Hepatocyte (in vitro differentiated cells): ENCODE measurements around the gene IRAG1. TPM values are rescaled to one million over a fixed set of nuclear protein-coding genes. Genes with fewer than 3 reads are reported as not detected.
"Not testable (repeated sequence)": the region's sequence is repeated elsewhere in the genome, so short reads cannot be mapped to it uniquely, and the experiment has no call there.

ENCODE experiments used
- DNase-seq: peaks from one replicate; pipeline ENCODE4 v3.0.0-alpha.2; 2016; ENCODE audit warnings: low spot score
- H2AFZ ChIP-seq: fragments of 200-600 bp; sonication (generic); 2 replicates; pipeline ENCODE4 v1.6.0; 2016; ENCODE audit warnings: antibody characterized with exemption, mild to moderate bottlenecking
- H3K27ac ChIP-seq: fragments of 200-600 bp; sonication (generic); 2 replicates; pipeline ENCODE4 v1.5.1; 2016; ENCODE audit warnings: mild to moderate bottlenecking
- H3K27me3 ChIP-seq: fragments of 200-600 bp; sonication (generic); 2 replicates; pipeline ENCODE4 v1.6.1; 2016
- H3K36me3 ChIP-seq: fragments of 200-600 bp; sonication (generic); replicated peaks from 2 replicates; pipeline ENCODE4 v1.5.1; 2016; ENCODE audit warnings: low read depth; ENCODE audit not compliant: insufficient read depth
- H3K4me1 ChIP-seq: fragments of 200-600 bp; sonication (generic); 2 replicates; pipeline ENCODE4 v1.5.1; 2016; ENCODE audit warnings: mild to moderate bottlenecking, moderate library complexity; ENCODE audit not compliant: insufficient read depth
- H3K4me2 ChIP-seq: fragments of 200-600 bp; sonication (generic); 2 replicates; pipeline ENCODE4 v1.6.0; 2016
- H3K4me3 ChIP-seq: fragments of 200-600 bp; sonication (generic); 2 replicates; pipeline ENCODE4 v1.5.1; 2016; ENCODE audit warnings: mild to moderate bottlenecking
- H3K79me2 ChIP-seq: fragments of 200-600 bp; sonication (generic); 2 replicates; pipeline ENCODE4 v1.6.0; 2017; ENCODE audit warnings: mild to moderate bottlenecking
- H3K9me2 ChIP-seq: fragments of 200-600 bp; sonication (generic); replicated peaks from 2 replicates; pipeline ENCODE4 v1.6.0; 2017; ENCODE audit warnings: mild to moderate bottlenecking; ENCODE audit not compliant: insufficient read depth
- H3K9me3 ChIP-seq: fragments of 200-600 bp; sonication (generic); 2 replicates; pipeline ENCODE4 v1.5.1; 2016; ENCODE audit warnings: low read depth, mild to moderate bottlenecking
- H4K20me1 ChIP-seq: fragments of 200-600 bp; sonication (generic); 2 replicates; pipeline ENCODE4 v1.6.0; 2016; ENCODE audit warnings: mild to moderate bottlenecking; ENCODE audit not compliant: insufficient read depth, poor library complexity, severe bottlenecking
- CTCF ChIP-seq: fragments of 200-600 bp; sonication (generic); IDR thresholded peaks from 2 replicates; pipeline ENCODE4 v1.5.1; 2016; ENCODE audit warnings: antibody characterized with exemption, mild to moderate bottlenecking; ENCODE audit not compliant: poor library complexity
- EZH2 ChIP-seq: fragments of 200-600 bp; sonication (generic); IDR thresholded peaks from 2 replicates; pipeline ENCODE4 v1.6.1; 2016; ENCODE audit warnings: antibody characterized with exemption, mild to moderate bottlenecking, borderline replicate concordance
- EZH2phosphoT487 ChIP-seq: fragments of 200-600 bp; sonication (generic); IDR thresholded peaks from one replicate; pipeline ENCODE4 v1.6.1; 2018; ENCODE audit warnings: antibody characterized with exemption, mild to moderate bottlenecking, low read depth, moderate library complexity; ENCODE audit not compliant: unreplicated experiment, severe bottlenecking
- WGBS: methylation state at CpG from one replicate; pipeline ENCODE4 v1.1.6; 2016; ENCODE audit warnings: low lambda C conversion rate; ENCODE audit errors: missing lambda C conversion rate; 5-methylcytosine and 5-hydroxymethylcytosine counted together
- polyA plus RNA-seq: library from polyadenylated mRNA; unstranded; fragments of >200 nt; fragmentation: Nextera tagmentation; extraction: Ambion mirVana; gene quantifications from 2 replicates; pipeline ENCODE4 v1.2.1, GENCODE V29; 2016
- total RNA-seq: library from RNA; depleted of rRNA; stranded (reverse); fragments of >200 nt; gene quantifications from 2 replicates; pipeline ENCODE4 v1.2.3, GENCODE V29; 2014

The IRAG1 gene
- total and polyA plus RNA-seq, 2 experiments from 2014 or later = 3.1 to 5.7 TPM

DNA sequence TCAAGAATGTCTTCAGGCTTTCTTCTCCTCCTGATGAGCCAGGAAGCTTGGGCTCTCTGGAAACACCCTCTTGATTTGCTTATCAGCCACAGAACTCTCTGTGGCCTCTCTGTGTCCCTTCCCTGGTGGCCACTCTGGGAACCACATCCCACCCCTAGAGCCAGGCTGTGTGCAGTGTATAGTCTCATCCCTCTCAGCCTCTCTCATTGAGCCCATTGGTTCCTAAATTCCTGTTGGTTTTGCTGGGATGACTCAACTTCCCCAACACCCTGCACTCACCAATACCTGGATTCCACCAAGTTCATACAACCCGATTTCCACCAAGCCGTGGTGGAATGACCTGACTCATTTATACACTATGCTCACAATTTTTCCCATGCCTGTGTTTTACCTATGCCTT is 5.2 kb downstream of the IRAG1 start:
- H4K20me1 ChIP-seq = no peaks in the 10 kb centered on the region
- no peak overlapping the region for H2AFZ ChIP-seq
- H3K27me3 ChIP-seq = no peaks in the 10 kb centered on the region
- TF ChIP-seq EZH2 (no peak), CTCF (no peak), EZH2phosphoT487 (no peak)
- H3K36me3 ChIP-seq = no peaks in the 10 kb centered on the region
- no peak overlapping the region for H3K4me2 ChIP-seq
- DNase-seq = no peak
- H3K9me2 ChIP-seq = no peaks in the 10 kb centered on the region
- no peak overlapping the region for H3K4me3 ChIP-seq
- no peaks in the 10 kb centered on the region for H3K9me3 ChIP-seq
- no peaks in the 10 kb centered on the region for H3K79me2 ChIP-seq
- no peak overlapping the region for H3K27ac ChIP-seq
- WGBS = 94% methylated on average over 2 of the region's 2 CpGs
- H3K4me1 ChIP-seq = no peaks in the 10 kb centered on the region

GRCh38 chr11:10686311-10686710 is 7.2 kb downstream of the IRAG1 start:
- TF ChIP-seq CTCF (no peak), EZH2 (no peak)
- DNase-seq = no peak
- no peaks in the 10 kb centered on the region for H3K9me3 ChIP-seq
- no peaks in the 10 kb centered on the region for H3K27me3 ChIP-seq
- no peak overlapping the region for H3K27ac ChIP-seq
- H3K4me1 ChIP-seq = no peaks in the 10 kb centered on the region
- no peaks in the 10 kb centered on the region for H3K36me3 ChIP-seq
- H3K4me3 ChIP-seq = no peak overlapping the region
- H2AFZ ChIP-seq = no peak overlapping the region
- no peak overlapping the region for H3K4me2 ChIP-seq
- H3K9me2 ChIP-seq = no peaks in the 10 kb centered on the region
- 80% methylated on average over 1 of the region's 1 CpG for WGBS
- H3K79me2 ChIP-seq = no peaks in the 10 kb centered on the region
- H4K20me1 ChIP-seq = no peaks in the 10 kb centered on the region

- Histone ChIP-seq H3K4me2 (no peak overlapping the region), H3K4me3 (no peak overlapping the region), H3K27me3 (no peaks in the 10 kb centered on the region), H3K36me3 (no peaks in the 10 kb centered on the region), H3K9me2 (no peaks in the 10 kb centered on the region), H3K79me2 (no peaks in the 10 kb centered on the region), H2AFZ (no peak overlapping the region), H3K4me1 (no peaks in the 10 kb centered on the region), H3K27ac (no peak overlapping the region), H4K20me1 (no peaks in the 10 kb centered on the region), H3K9me3 (no peaks in the 10 kb centered on the region)
- TF ChIP-seq EZH2 (no peak), CTCF (no peak), EZH2phosphoT487 (no peak)
- 90% methylated on average over 1 of the region's 1 CpG for WGBS
- no peak for DNase-seq
These were observed 10.1 kb downstream of the IRAG1 start for GRCh38 chr11:10683429-10683828.

DNA sequence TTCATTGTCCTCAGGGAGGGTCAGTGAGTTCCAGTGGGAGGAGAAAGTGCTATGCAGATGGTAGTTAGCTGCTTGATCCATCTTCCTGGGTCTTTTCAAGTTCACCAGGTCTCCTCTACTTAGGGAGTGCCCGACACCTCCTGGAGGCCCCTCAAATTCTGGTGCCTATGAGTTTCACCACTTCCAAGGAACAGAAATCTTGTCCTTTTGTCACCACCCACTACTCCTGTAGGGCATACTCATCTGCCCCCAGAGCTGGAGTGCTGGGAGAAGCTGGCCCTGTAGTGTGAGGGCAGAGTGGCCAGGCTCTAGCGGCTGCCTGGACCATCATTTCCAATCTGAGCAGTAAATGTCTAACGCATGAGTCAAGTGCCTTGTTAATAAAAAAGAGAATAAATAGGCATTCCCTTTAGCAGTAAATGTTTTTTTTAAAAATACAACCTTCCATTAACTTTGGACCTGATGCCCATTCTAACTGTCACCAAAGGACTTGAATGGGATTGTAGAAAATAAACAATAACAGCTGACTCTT is 12.5 kb downstream of the IRAG1 start:
- whole genome bisulfite sequencing = 91% methylated on average over 3 of the region's 3 CpGs
- H2AFZ ChIP-seq = no peak overlapping the region
- TF ChIP-seq EZH2 (no peak), EZH2phosphoT487 (no peak), CTCF (no peak)

GRCh38 chr11:10680279-10680678 is 13.3 kb downstream of the IRAG1 start:
- not testable (repeated sequence) for H3K27ac ChIP-seq, H3K79me2 ChIP-seq, H3K27me3 ChIP-seq, H4K20me1 ChIP-seq, H3K9me2 ChIP-seq, H3K9me3 ChIP-seq, H3K4me3 ChIP-seq, DNase-seq, H3K4me2 ChIP-seq, H3K36me3 ChIP-seq, H2AFZ ChIP-seq, H3K4me1 ChIP-seq
- 100% methylated on average over 1 of the region's 1 CpG for WGBS

More for the DNA sequence above, 12.5 kb downstream of the IRAG1 start:
- Histone ChIP-seq H4K20me1 (no peaks in the 10 kb centered on the region), H3K4me2 (no peak overlapping the region), H3K36me3 (no peaks in the 10 kb centered on the region), H3K27me3 (peaks cover 4% of the 10 kb centered on the region), H3K9me2 (no peaks in the 10 kb centered on the region), H3K4me3 (no peak overlapping the region), H3K9me3 (no peaks in the 10 kb centered on the region), H3K27ac (no peak overlapping the region), H3K79me2 (no peaks in the 10 kb centered on the region), H3K4me1 (no peaks in the 10 kb centered on the region)
- DNase-seq = no peak
